Large intestine (tissue), 3 donors: ENCODE data around the gene IL6. TPM values are rescaled to one million over a fixed set of nuclear protein-coding genes. Genes with fewer than 3 reads are reported as not detected.
"Not testable (repeated sequence)": the region's sequence is repeated elsewhere in the genome, so short reads cannot be mapped to it uniquely, and the experiment has no call there.

Experiments
- DNase-seq, 2 donors: peaks; one replicate each; pipeline versions ENCODE4 v3.0.0 to v3.0.0-alpha.2; 2013
- H3K27ac ChIP-seq: one replicate; pipeline ENCODE4 v1.5.1; 2013; ENCODE audit warnings: low read length
- H3K27me3 ChIP-seq: 2 replicates; pipeline ENCODE4 v1.6.1; 2013; ENCODE audit warnings: low read length; ENCODE audit not compliant: control insufficient read depth, insufficient read depth
- H3K36me3 ChIP-seq: 2 replicates; pipeline ENCODE4 v1.6.1; 2013; ENCODE audit warnings: low read length; ENCODE audit not compliant: control insufficient read depth, insufficient read depth
- H3K4me1 ChIP-seq: one replicate; pipeline ENCODE4 v1.6.1; 2013; ENCODE audit warnings: low read length; ENCODE audit not compliant: control insufficient read depth, insufficient read depth
- H3K4me3 ChIP-seq: one replicate; pipeline ENCODE4 v1.5.1; 2013; ENCODE audit warnings: low read length
- H3K9me3 ChIP-seq: one replicate; pipeline ENCODE4 v1.6.1; 2013; ENCODE audit warnings: mild to moderate bottlenecking, low read depth, low read length, moderate library complexity; ENCODE audit not compliant: control insufficient read depth
- WGBS: methylation state at CpG from one replicate; pipeline ENCODE4 v1.1.5; 2013; ENCODE audit warnings: low lambda C conversion rate; ENCODE audit not compliant: insufficient coverage; 5-methylcytosine and 5-hydroxymethylcytosine counted together
- polyA plus RNA-seq: library from polyadenylated mRNA; unstranded; fragments of 120-200 nt; gene quantifications from one replicate; pipeline ENCODE4 v1.2.1, GENCODE V29; 2013

Gene IL6
- polyA plus RNA-seq, 1 donor, result 2.1 TPM

DNA sequence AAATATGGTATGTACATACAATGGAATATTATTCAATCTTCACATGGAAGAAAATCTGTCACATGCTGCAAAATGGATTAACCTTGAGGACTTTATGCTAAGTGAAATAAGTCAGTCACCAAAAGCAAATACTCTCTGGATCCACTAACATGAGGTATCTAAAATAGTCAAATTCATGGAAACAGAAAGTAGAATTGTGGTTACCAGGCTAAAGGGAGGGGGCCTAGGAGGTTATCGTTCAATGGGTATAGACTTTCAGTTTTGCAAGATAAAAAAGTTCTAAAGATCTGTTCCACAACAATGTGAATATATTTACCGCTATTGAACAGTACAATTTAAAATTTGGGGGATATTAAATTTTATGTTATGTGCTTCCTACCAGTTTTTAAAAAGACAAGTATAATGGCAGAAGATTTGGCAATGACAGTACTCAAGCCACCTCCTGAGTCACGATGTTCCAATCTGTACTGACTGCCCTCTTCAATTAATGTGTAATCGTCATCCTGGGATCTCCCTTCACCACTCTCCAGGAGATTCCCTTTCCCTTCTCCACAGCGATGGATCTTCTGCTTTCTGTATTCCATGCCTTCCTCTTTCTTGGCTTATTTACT lies 32.3 kb upstream of the IL6 start:
- no peaks in the 10 kb centered on the region for H3K9me3 ChIP-seq
- peaks cover 4% of the 10 kb centered on the region for H3K4me1 ChIP-seq
- H3K4me3 ChIP-seq, result no peak overlapping the region
- H3K36me3 ChIP-seq, result no peaks in the 10 kb centered on the region
- no peak overlapping the region for H3K27ac ChIP-seq
- WGBS, result 90% methylated on average over 2 of the region's 5 CpGs
- no peak for DNase-seq
- H3K27me3 ChIP-seq, result no peaks in the 10 kb centered on the region

- DNase-seq, result no peak
- no peaks in the 10 kb centered on the region for H3K27me3 ChIP-seq
- no peak overlapping the region for H3K4me3 ChIP-seq
- no peaks in the 10 kb centered on the region for H3K36me3 ChIP-seq
- H3K27ac ChIP-seq, result no peak overlapping the region
- H3K9me3 ChIP-seq, result no peaks in the 10 kb centered on the region
- WGBS, result 96% methylated on average over 3 of the region's 5 CpGs
- peaks cover 4% of the 10 kb centered on the region for H3K4me1 ChIP-seq
Measured at GRCh38 chr7:22695476-22696132, 31.4 kb upstream of the IL6 start.

- H3K27ac ChIP-seq, result no peak overlapping the region
- H3K36me3 ChIP-seq, result no peaks in the 10 kb centered on the region
- no peaks in the 10 kb centered on the region for H3K27me3 ChIP-seq
- H3K4me1 ChIP-seq, result peaks cover 4% of the 10 kb centered on the region
- DNase-seq, result no peak
- H3K4me3 ChIP-seq, result no peak overlapping the region
- no CpG with 5 or more reads among the region's 4 CpGs for WGBS
- H3K9me3 ChIP-seq, result no peaks in the 10 kb centered on the region
Measured at GRCh38 chr7:22696541-22697228, 30.3 kb upstream of the IL6 start.

GRCh38 chr7:22697322-22697859 lies 29.6 kb upstream of the IL6 start:
- H3K9me3 ChIP-seq, result no peaks in the 10 kb centered on the region
- WGBS, result 80% methylated on average over 1 of the region's 2 CpGs
- no peak overlapping the region for H3K27ac ChIP-seq
- H3K27me3 ChIP-seq, result no peaks in the 10 kb centered on the region
- DNase-seq, result no peak
- peaks cover 4% of the 10 kb centered on the region for H3K4me1 ChIP-seq
- no peaks in the 10 kb centered on the region for H3K36me3 ChIP-seq
- no peak overlapping the region for H3K4me3 ChIP-seq

DNA sequence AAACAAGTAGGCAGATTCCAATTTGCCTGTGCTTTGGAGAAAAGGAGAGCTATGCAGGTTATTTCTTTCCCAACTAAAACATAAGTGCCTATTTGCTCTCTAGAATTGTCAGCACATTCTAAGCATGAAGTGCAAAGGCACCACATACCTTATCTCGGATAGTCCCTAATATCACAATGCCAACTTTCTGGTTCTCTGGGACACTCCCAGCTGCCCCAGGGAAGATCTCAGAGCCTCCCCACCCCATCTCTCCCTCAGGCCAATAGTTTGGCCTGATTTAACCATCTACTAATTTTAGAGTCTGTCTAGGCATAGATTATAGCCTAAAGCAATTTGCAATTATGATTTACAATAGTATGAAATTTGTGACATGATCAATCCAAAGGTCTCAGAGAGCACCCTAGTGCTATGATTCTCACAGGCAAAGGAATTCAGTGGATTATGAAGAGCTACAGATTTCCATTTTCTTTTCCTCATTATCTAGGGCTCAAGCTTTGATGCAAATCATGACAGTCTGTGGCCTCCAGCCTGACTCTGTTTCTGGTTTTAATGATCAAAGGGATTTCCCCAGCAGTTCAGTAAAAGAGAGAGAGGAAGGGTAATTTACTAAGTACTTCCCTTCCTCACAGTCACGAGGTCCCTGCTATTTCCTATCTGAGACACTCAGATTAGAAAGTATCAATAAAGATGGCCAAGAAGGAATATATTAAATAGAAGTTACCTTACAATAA lies 29.0 kb upstream of the IL6 start:
- Histone ChIP-seq H3K9me3 (no peaks in the 10 kb centered on the region), H3K4me1 (peaks cover 4% of the 10 kb centered on the region), H3K36me3 (no peaks in the 10 kb centered on the region), H3K27ac (no peak overlapping the region), H3K4me3 (no peak overlapping the region), H3K27me3 (no peaks in the 10 kb centered on the region)
- no CpG with 5 or more reads among the region's 2 CpGs for WGBS
- no peak for DNase-seq

GRCh38 chr7:22698767-22699166 lies 28.2 kb upstream of the IL6 start:
- H3K27me3 ChIP-seq, result no peaks in the 10 kb centered on the region
- H3K27ac ChIP-seq, result no peak overlapping the region
- 93% methylated on average over 3 of the region's 6 CpGs for WGBS
- peaks cover 4% of the 10 kb centered on the region for H3K4me1 ChIP-seq
- no peak overlapping the region for H3K4me3 ChIP-seq
- H3K36me3 ChIP-seq, result no peaks in the 10 kb centered on the region
- no peak for DNase-seq
- no peaks in the 10 kb centered on the region for H3K9me3 ChIP-seq

DNA sequence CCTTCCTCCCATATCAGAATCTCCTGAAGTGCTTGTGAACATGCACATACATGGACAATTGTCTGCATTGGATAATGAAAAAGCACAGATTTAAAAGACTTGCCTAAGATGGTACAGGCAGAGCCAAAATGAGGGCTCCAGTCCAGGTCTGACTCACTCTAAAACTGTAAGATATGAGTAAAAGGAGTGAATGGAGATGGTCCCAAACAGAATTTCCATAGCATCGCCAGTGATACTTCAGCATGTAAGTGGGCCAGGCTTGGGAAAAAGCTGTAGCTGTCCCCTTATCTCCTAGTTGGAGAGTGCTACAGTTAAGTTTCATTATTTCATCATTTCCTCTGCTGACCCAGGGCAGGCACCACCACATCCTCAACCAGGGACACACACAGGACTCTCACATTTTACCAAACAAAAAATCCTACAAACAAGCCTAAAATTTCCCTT lies 26.4 kb upstream of the IL6 start:
- no peak for DNase-seq
- Histone ChIP-seq H3K4me3 (no peak overlapping the region), H3K27me3 (no peaks in the 10 kb centered on the region), H3K36me3 (no peaks in the 10 kb centered on the region), H3K4me1 (peaks cover 4% of the 10 kb centered on the region), H3K9me3 (no peaks in the 10 kb centered on the region), H3K27ac (no peak overlapping the region)
- no CpG with 5 or more reads among the region's 1 CpG for WGBS

DNA sequence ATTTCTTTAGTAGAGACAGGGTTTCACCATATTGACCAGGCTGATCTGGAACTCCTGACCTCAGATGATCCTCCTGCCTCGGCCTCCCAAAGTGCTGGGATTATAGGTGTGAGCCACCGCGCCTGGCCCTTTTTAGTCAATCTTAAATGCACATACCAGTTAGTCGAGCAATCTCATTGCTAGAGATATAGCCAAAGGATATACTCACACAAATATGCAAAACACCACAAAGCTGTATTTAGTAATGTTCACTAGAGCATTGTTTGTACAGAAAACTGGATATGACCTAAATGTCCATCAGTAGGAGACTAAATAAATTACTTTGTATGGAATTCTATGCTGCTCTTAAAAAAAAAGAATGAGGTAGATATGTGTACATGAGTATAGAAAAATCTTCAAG lies 24.5 kb upstream of the IL6 start:
- H3K4me3 ChIP-seq, result no peak overlapping the region
- no peak overlapping the region for H3K27ac ChIP-seq
- no peaks in the 10 kb centered on the region for H3K9me3 ChIP-seq
- peaks cover 4% of the 10 kb centered on the region for H3K4me1 ChIP-seq
- WGBS, result no CpG with 5 or more reads among the region's 4 CpGs
- no peaks in the 10 kb centered on the region for H3K27me3 ChIP-seq
- DNase-seq, result no peak
- no peaks in the 10 kb centered on the region for H3K36me3 ChIP-seq

GRCh38 chr7:22703107-22703855 lies 23.7 kb upstream of the IL6 start:
- no CpG with 5 or more reads among the region's 10 CpGs for WGBS
- not testable (repeated sequence) for H3K27me3 ChIP-seq

More at GRCh38 chr7:22703107-22703855, 23.7 kb upstream of the IL6 start:
- H3K4me1 ChIP-seq, H3K9me3 ChIP-seq, H3K36me3 ChIP-seq, H3K27ac ChIP-seq, H3K4me3 ChIP-seq, DNase-seq: not testable (repeated sequence)
